NCI-H748 (cell line): ENCODE results near the gene USP15.
"Not testable (repeated sequence)": the region's sequence is repeated elsewhere in the genome, so short reads cannot be mapped to it uniquely, and the experiment has no call there.

Experiments used
- DNase-seq: peaks from one replicate; lab custom pipeline; 2025; ENCODE audit not compliant: unreplicated experiment; lab: John Stamatoyannopoulos, UW

Gene USP15

DNA sequence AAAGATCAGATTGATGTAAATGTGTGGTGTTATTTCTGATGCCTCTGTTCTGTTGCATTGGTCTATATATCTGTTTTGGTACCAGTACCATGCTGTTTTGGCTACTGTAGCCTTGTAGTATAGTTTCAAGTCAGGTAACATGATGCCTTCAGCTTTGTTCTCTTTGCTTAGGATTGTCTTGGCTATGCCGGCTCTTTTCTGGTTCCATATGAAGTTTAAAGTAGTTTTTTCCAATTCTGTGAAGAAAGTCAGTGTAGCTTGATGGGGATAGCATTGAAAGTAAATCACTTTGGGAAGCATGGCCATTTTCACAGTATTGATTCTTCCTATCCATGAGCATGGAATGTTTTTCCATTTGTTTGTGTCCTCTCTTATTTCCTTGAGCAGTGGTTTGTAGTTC is 105.6 kb downstream of the USP15 start:
- DNase-seq = not testable (repeated sequence)

DNA sequence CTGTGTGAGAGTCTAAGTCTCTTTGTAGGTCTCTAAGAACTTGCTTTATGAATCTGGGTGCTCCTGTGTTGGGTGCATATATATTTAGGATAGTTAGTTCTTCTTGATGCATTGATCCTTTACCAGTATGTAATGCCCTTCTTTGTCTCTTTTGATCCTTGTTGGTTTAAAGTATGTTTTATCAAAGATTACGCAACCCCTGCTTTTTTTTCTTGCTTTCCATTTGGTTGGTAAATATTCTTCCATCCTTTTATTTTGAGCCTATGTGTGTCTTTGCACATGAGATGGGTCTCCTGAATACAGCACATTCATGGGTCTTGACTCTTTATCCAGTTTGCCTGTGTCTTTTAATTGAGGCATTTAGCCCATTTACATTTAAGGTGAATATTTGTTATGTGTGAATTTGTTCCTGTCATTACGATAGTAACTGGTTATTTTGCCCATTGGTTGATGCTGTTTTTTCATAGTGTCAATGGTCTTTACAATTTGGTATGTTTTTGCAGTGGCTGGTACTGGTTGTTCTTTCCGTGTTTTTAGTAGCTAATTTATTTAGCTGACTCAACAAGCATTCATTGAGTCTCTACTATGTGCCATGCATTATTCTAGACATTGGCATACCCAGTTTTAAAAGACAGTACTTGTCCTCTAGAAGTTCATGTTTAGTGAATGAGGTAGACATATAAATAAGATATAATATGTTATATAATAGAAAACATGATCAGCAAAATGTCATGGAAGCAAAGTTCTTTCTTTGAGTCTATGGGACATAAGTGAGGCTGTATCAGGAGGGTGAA is 108.4 kb downstream of the USP15 start:
- DNase-seq = not testable (repeated sequence)

DNA sequence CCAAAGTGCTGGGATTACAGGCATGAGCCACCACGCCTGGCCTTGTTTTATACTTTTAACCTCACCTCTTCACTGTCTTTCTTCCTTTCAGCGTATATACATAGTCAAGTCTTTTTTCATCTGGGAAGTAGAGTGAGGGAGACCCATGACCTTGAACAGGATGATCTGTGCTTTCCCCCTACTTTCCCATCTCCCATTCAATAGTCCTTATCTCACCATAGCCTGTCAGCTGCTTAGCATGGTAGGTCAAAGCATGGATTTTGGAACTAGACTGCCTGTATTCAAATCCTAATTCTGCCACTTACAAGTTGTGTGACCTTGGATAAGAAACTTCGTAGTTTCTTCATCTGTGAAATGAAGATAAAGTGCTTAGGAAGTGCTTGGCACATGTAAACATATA is 110.0 kb downstream of the USP15 start:
- DNase-seq = no peak

DNA sequence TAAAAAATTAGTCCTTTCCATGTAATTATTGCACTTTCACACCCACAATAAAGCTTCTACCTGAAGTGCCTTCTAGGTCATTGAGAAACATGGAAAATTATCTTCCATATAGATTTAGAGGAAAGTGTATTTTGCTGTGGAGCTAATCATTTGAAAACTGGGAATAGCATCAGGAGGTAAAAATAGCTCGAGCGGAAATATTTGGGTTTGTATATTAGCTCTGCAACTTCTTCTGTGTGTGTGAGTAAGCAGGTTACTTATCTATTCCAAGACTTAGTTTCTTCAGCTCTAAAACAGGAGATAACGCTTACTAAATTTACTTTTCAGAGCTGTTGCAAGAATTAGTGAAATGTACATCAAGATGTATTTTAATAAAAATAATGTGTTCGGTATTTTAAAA is 111.5 kb downstream of the USP15 start:
- no peak for DNase-seq

DNA sequence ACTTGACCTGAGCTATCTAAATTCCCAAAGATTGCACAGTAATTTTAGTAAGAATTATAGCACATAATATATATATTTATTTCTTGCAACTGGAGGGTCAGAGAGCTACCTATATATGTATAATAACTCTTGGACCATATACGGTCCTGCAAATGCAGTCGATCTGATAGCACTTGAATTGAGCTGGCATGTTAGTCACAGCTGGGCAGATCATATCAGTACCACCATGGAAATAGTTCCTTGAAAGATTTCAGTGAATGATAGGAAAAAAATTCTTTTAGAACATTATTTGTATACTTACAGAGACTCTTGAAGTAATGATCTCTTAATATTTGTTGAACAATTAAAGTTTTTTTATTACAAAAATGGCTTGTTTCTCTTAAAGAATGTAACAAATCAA is 111.9 kb downstream of the USP15 start:
- no peak for DNase-seq

DNA sequence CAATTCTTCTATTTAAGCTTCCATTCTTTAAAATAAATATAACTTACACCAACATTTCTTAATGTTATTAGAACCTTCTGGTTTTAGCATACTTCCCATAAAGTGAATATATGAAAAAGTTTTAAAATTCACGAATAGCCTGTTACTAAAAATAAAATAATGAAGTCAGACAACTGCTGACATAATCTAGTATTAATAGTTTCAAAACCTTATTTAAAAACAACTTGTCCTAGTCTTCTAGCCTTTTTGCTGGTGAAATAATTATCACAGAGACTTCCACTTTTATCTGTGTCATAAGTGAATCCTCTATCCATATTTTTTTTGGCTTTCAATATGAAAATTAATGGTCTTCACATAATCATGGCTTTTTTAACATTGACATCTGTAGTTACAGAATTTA is 112.6 kb downstream of the USP15 start:
- DNase-seq = no peak

DNA sequence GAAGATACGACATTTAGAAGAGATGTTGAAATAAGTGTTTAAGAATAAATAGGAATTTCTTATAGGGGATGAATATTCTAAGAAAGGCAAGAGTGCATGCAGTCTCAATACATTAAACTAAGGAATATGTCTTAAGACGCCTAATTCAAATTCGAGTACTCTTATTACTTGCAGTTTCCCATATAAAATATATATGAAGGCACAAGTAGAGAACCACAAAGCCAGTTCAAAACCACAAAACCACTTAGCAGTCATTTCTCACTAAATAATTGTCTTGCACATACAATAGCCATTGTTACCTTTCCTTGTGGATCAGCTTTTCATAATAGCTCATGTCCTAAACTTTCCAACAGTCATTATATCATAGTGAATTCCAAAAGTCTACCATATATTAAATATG is 115.4 kb downstream of the USP15 start:
- no peak for DNase-seq

DNA sequence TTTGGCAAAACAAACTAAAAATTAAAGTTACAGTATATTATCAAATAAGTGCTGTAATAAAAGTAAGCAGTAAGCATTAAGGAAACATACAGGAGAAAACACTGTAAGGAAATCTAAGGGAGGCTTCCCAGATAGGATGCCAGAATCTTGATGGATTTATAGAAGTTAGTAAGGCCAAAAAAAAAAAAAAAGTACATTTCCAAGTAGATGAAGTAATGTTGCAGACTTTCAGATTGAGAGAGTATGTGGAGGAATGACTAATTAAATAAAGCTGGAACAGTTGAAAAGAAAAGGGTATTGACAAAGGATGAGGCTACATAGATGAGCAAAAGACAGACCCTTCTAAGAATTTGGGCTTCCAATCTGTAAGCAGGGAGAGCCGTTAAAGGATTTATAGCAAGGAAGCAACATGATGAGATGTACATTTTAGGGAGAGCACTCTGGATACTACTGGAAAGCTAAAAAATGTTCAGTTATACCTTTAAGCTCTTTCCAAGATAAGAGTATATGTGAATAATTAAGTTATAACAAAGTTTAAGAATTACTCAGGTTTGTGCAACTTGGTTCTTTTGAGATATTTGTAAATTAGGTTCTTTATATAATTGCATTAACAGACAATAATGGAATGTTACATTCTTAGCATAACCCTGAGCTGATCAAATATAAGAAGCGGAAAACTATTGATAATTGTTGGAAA is 119.0 kb downstream of the USP15 start:
- no peak for DNase-seq

DNA sequence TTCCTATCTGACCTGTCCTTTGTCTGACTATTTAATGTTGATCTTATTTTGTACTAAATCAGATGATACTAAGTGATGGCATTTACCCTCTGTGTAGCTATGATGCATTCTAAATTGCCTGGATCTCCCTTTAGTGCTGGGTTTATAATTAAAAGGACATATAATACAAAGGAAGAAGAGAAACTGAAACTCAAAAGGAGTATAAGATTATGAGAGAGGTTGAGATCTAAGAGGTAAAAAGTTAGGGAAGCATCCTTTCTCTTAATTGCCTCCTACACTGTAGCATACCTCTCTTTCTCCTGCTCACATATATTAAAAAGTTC is 119.5 kb downstream of the USP15 start:
- no peak for DNase-seq

DNA sequence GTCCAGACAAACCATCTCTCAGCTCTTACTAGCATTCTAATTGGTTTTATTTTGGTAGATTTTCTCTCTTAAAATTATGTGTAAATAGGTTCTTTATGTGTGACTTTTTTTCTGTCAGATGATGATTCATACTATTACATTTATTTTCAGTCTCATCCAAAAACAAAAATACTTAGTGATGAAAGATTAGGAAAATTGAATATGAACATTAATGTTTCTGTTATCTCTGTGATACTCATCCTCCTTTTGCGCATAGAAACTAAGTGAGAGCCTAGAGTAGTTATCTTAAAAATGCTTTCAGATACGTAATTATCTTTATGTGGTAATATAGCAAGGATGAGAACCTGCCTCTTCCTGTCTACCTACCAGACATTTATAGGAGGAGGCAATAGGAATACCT is 122.3 kb downstream of the USP15 start:
- DNase-seq = no peak

DNA sequence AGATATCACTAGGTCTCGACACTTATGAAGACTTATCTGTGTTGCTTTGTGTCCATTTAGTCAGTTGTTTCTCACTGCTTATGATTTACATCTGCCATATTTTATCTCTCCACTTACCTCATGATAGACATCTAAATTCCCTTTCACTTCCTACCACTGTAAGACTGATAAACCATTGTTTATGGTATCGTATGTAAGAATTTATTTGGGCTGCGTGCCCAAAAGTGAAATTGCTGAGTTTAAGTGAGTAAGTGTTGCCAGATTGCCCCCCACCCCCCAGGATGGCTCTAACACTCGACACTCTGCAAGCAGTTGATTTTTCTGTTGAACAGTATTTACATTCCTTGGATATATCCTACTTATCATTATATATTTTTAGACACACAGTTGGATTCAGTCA is 136.5 kb downstream of the USP15 start:
- no peak for DNase-seq

DNA sequence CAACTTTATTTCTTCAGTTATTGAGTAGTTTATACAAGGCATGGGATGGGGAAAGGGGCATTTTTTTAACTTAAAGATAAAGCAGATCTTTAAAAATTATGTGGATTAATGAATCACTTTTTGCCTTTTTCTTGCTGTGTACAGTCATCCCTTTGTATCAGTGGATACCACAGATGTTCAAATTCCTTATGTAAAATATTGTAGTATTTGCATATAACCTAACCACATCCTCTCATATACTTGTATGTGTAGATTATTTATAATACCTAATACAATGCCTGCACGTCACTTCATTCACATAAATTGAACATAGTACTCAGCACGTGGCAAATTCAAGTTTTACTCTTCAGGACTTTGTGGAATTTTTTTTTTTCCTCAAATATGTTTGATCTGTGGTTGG is 139.9 kb downstream of the USP15 start:
- no peak for DNase-seq

DNA sequence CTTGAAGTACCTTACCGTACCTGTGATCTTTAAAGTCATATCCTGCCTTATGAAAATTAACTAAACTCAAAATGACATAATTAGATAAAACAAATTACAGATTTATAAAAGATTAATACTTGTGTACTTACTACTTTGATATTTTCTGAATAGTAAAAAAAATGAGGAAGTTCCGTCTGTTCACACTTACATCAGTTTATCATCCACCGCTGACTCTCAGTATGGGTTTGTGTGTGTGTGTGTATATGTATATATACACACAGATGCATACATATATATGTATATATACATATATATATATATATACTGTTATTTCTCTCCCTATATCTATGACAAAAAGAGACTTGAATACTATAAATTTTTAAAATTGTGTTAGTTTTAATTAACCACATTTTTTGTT is 141.4 kb downstream of the USP15 start:
- no peak for DNase-seq

DNA sequence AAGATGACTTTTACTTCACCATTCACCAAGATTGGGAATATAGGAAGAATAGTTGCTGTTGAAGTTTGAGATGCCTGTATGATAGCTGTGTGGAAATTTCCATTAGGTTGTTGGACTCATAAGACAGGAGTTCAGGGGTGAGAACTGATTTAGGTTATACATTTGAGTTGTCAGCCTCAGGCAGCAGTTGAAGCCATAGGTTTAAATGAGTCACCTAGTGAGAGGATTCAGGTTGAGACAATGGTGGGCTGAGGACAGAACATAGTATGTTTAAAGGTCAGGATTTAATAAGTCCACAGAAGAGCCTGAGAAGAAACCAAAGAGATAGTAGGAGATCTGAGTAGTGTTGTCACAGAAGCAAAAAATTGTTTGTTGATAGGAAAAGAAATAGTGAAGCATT is 142.8 kb downstream of the USP15 start:
- DNase-seq = no peak

DNA sequence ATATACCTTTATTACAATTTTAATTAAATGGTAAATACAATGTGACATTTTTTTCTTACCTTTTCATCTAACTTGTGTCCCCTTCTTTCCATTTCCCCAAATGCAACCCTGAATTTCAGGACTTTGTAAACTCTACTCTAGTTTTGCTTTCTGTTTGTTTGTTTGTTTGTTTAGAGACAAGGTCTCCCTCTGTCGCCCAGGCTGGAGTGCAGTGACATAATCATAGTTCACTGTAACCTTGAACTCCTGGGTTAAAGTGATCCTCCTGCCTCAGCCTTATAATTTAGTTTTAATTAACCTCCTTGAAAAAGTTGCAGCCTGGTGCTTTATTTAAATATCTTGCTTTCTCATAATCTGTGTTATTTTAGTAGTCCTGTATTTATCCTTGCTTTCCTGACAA is 147.4 kb downstream of the USP15 start:
- DNase-seq = no peak

DNA sequence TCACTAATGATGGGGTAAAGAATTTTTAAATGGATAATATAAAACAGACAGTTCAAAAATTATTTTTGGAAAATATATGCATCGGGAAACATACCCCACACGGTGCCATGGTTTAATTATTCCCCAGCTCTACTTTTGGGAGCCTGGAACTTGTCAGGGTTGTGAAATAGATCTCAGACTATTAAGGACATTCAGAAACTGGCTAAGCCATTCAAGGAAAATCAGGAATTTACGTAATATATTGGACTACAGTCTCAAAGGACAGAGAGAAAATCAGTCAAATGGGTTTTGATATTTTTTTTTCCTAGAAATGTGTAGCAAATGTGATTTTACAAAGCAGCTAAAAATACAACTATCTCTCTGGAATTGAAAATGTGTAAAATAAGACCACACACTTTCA is 148.9 kb downstream of the USP15 start:
- no peak for DNase-seq

DNA sequence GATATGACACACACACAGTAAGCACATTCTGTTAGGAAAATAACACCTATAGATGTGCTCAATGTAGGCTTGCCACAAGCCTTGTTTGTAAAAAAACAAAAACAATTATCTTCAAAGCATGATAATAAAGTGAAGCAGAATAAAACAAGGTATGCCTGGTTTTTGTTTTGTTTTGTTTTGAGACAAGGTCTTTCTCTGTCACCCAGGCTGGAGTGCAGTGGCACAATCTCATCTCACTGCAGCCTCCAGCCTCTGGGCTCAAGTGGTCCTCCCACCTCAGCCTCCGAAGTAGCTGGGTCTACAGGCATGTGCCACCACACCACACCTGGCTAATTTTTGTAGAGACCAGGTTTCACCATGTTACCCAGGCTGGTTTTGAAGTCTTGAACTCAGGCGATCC is 154.0 kb downstream of the USP15 start:
- DNase-seq = no peak

DNA sequence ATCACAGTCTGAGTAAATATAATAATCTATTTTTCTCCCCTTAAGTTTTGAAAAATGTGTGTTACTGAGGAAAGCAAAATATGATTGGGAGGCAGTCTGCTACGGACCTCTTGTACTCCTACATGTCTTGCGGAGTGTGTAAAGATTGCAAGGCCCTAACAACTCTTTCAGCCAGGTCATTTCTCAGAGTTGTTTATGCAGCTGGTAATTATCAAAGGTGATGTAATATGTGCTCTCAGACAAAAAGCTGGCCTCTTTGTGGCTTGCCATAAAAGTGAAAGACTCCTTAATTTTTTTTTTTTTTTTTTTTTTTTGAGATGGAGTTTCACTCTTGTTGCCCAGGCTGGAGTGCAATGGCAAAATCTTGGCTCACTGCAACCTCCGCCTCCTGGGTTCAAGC is 165.9 kb downstream of the USP15 start:
- DNase-seq = peak; percentile 4

DNA sequence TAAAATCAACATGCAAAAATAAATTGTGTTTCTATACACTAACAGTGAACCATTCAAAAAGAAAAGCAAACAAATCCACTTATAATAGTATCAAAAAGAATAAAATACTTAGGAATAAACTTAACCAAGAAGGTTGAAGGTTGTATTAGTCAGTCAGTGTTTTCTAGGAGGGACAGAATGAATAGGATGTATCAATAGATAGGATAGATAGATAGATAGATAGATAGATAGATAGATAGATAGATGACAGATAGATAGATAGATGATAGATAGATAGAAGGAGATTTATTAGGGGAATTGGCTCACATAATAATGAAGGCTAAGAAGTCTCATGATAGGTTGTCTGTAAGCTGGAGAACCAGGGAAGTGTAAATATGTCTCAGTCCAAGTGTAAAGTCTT is 169.3 kb downstream of the USP15 start:
- DNase-seq = no peak

DNA sequence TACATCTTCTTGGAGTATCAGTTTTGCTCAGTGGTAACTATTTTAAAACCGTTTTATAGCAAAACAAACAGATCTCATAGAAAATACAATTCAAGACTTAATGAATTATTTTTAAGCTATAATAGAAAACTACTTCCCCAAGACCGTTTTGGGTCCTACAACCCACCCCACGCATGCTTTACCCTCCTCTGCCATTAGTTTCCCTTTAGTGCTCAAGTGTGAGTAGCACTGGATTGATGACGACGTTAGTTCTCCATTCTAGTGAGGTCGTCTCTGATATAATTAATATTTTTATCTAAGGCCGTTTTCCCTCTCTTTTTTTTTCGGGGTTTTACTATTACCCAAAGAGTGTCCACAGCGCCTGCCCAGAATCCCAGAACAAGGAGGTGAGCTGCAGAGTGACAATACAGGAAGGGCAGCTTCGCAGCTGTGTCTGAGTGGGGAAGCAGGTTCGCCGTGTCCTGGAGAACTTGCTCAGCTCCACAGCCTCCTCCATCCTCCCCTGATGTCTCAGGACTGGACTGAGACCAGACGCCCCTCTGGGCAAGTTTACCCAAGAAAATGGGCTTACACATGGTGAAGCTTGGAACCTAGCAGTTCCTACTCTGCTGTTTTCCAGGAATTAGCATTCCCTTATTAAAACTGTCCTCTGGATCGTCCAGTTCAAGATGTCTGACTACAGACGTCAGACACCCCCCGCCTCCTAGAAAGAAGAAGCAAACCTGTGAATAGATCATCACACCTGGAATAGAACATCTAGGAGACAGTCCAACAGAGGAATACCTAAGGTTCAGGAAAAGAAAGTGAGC is 174.5 kb downstream of the USP15 start:
- DNase-seq = peak; percentile 58

DNA sequence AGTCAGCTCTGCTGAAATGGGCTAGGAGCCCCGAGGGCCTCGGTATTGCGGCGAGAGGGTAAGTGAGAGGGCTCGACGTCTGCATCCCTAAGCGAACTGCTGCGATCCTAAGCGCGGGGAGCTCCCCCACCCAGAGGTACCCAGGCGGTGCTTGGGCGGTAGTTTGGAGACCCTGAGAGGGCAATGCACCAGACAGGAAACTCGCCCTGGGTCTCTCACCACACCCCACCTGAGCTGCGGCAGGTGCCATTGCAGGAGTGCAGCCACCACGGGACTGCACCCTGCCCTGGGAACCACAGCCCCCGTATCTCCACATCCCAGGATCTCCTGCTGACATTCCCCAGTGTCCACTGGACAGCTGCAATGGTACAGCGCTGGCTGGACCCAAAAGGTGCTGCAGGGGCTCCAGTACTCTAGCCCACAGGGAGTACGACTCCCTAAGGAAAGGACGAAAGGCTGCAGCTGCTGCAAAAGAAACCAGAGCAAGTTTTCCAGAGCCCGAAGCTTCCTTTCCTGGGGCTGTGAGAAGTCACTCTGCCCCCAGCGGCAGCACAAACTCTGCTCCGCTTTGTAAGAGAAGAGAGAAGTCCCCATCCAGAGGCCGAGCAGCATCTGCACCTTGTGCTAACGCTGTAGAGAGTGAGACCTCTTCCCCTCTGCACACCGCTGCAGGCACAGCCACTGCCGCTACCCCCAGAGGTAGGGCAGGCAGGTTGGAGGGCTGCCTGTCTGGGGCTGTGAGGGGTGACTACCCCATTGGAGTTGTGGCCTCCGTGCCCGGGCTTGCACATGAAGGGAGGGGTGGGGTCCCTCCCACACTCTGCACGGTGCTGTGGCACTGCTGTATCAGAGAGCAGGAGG is 175.3 kb downstream of the USP15 start:
- DNase-seq = peak; percentile 77
